Stomach (tissue), 4 donors: ENCODE data around the gene TSPAN11.

Experiments
- EP300 ChIP-seq: sonication (generic); formaldehyde crosslinking; IDR thresholded peaks from one replicate; pipeline ENCODE4 v1.6.1; 2017; ENCODE audit warnings: antibody characterized with exemption
- POLR2A ChIP-seq, 4 donors: fragments of 450-650 bp; IDR thresholded peaks; one replicate each; pipeline ENCODE4 v1.6.1; 2016; ENCODE audit warnings: antibody characterized with exemption in 4 of 4, control low read depth in 2 of 4, mild to moderate bottlenecking in 1 of 4, moderate library complexity in 1 of 4
- POLR2AphosphoS5 ChIP-seq, 3 donors: sonication (generic); formaldehyde crosslinking; IDR thresholded peaks; one replicate each; pipeline ENCODE4 v1.6.1; 2016; ENCODE audit warnings: antibody characterized with exemption in 3 of 3
- TF ChIP-seq, protein P1 (sequence below), 7 experiments: fragments of 450-650 bp in 4 of 7; fragments of 200-600 bp in 3 of 7; sonication (generic) in 3 of 7; IDR thresholded peaks; one replicate each; pipeline ENCODE4 v1.5.1; 2016 to 2019; ENCODE audit warnings: antibody characterized with exemption in 7 of 7, control low read depth in 2 of 7, mild to moderate bottlenecking in 1 of 7

DNA sequence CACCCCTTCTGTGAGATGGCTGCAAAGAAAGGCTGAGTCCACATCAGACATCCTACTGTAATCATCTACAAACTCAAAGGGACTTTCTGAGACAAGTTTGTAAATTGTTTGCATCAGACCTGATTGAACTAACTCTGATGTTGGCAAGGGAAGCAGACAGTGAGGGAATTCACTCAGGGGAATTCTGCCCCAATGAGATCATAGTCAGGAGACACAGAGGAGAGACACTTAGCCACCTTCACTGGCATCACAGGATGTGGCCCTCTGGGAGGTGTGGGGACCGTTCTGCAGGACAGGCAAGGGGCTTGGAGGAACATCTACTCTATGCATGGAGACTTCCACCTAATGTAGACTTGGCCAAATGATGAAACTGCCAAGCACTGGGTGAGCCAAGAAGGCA, 76.5 kb downstream of the TSPAN11 start:
- TF ChIP-seq, protein P1, sequence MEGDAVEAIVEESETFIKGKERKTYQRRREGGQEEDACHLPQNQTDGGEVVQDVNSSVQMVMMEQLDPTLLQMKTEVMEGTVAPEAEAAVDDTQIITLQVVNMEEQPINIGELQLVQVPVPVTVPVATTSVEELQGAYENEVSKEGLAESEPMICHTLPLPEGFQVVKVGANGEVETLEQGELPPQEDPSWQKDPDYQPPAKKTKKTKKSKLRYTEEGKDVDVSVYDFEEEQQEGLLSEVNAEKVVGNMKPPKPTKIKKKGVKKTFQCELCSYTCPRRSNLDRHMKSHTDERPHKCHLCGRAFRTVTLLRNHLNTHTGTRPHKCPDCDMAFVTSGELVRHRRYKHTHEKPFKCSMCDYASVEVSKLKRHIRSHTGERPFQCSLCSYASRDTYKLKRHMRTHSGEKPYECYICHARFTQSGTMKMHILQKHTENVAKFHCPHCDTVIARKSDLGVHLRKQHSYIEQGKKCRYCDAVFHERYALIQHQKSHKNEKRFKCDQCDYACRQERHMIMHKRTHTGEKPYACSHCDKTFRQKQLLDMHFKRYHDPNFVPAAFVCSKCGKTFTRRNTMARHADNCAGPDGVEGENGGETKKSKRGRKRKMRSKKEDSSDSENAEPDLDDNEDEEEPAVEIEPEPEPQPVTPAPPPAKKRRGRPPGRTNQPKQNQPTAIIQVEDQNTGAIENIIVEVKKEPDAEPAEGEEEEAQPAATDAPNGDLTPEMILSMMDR (IDR thresholded peaks at IDR 0.05), result no peak
- TF ChIP-seq POLR2A (IDR thresholded peaks at IDR 0.05), result no peak
- no peak for TF ChIP-seq POLR2AphosphoS5 (IDR thresholded peaks at IDR 0.05)
- no peak for TF ChIP-seq EP300
